ENCODE data around the gene MRPS23.
A peak's percentile ranks its signal among the peaks of the same experiment; 100 is the strongest.
"Not testable (repeated sequence)": the region's sequence is repeated elsewhere in the genome, so short reads cannot be mapped to it uniquely, and the experiment has no call there.

Gene MRPS23

DNA sequence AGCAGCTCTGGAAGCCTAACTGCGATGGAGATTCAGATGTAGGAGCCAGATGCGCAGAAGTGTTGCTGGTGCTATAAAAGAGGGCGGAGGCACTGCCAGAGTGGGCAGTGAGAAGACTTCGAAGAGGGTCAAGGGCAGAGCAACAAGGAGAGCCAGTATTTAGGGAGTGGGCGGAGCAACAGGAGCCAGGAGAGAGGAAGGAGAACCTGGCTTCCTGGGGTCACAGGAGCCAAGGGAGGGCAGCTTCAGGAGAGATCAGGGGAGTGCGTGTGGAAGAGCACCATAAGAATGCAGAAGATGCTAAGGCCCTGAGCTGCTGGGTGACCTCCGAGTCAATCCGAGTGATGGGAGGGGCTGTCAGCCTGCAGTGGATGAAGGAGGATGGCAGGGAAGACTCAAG, 14.4 kb upstream of the MRPS23 start:
- DNase-seq (ENCODE audit: low spot score), result no peak
- FAIRE-seq, result no peak

GRCh38 chr17:57862694-57863667, 13.1 kb upstream of the MRPS23 start:
- FAIRE-seq, result no peak
- no peak for DNase-seq (ENCODE audit: low spot score)

GRCh38 chr17:57861790-57862693, 12.2 kb upstream of the MRPS23 start:
- FAIRE-seq (peak; percentile 22), DNase-seq (ENCODE audit: low spot score) (peak; percentile 73)

DNA sequence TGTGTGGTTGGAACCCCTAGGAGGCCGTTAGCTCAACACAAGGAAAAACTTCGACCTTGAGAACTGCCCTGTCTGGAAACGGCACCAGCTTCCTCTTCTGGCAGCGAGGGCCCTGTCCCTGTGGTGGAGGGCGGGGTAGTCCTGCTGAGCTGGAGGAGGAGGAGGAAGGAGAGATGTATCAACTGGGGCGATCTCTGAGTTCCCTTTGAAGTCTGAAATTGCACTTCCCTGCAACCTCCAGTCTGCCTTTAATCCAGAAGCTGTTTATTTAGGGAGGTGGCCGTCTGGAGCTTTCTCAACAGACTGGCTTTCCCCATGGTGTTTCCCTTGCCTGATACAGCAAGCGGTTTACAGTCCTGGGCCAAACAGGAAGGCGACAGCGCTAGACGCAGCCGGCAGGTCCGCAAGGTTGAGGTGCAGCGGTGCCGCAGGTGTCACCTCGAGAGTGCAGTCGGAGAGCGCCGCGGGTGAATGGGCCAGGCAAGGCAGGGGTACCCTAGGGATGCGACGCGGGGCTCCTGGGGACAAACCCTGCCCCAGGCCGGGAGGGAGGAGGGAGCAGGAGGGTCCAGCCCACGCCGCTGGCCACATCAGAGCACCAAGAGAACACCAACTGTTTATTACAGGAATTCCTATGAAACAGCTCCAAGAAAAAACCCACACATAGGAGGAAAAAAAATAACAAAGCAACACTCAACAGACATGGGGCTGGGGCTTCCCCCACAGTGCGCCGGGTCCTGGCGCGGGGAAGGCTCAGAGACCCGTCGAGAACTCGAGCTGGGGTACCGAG, 11.4 kb upstream of the MRPS23 start:
- peak; percentile 76 for FAIRE-seq
- DNase-seq (ENCODE audit: low spot score), result peak; percentile 87

- no peak for FAIRE-seq
- peak; percentile 39 for DNase-seq (ENCODE audit: low spot score)
Measured at GRCh38 chr17:57860414-57860999, 10.7 kb upstream of the MRPS23 start.

- FAIRE-seq (no peak), DNase-seq (ENCODE audit: low spot score) (no peak)
Measured at GRCh38 chr17:57859601-57860413, 10.0 kb upstream of the MRPS23 start.

GRCh38 chr17:57858838-57859237, 9.0 kb upstream of the MRPS23 start:
- DNase-seq (ENCODE audit: low spot score) (no peak), FAIRE-seq (no peak)

DNA sequence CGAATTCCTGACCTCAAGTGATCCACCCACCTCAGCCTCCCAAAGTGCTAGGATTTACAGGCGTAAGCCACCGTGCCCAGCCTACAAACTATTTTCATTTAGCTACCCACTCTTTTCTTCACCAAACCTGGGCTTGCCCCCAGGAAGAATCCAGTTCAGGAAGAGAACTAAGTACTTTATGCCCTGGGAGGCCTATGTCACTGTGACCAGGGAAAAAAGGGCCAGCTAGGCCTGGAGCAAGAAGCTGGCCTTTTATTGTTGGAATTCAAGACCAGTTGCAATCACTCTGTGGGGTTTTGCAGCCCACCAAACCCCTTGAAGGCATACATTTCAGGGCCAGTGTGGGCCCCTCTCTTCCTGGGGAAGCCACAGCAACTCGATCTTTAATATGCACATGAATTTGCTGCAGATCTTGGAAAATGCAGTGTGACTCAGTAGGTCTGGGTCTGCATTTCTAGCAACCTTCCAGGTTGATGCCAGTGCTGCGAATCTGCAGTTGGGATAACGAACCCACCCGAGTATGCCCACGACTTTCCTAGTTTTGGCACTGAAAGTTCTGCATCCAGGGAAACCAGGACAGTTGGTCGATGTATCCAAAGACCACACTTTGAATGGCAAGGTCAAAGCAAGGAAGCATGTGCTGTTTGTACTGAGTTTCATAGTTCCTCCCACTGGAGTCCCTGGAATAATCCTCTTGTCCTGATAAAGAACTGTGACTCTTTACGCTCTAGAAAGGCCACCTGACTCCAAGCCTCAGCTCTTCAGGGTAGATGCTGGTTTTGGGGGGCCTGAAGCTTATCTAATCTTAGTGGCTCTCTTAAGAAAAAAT, 7.2 kb upstream of the MRPS23 start:
- FAIRE-seq, result no peak
- no peak for DNase-seq (ENCODE audit: low spot score)

- no peak for FAIRE-seq
- DNase-seq (ENCODE audit: low spot score), result no peak
Measured at GRCh38 chr17:57855391-57856035, 5.7 kb upstream of the MRPS23 start.

GRCh38 chr17:57853695-57854094, 3.9 kb upstream of the MRPS23 start:
- FAIRE-seq (no peak), DNase-seq (ENCODE audit: low spot score) (no peak)

GRCh38 chr17:57852955-57853328, 3.1 kb upstream of the MRPS23 start:
- DNase-seq (ENCODE audit: low spot score), result no peak

GRCh38 chr17:57852092-57852954, 2.5 kb upstream of the MRPS23 start:
- FAIRE-seq, result no peak
- DNase-seq (ENCODE audit: low spot score), result no peak

More at GRCh38 chr17:57852955-57853328, 3.1 kb upstream of the MRPS23 start:
- no peak for FAIRE-seq

DNA sequence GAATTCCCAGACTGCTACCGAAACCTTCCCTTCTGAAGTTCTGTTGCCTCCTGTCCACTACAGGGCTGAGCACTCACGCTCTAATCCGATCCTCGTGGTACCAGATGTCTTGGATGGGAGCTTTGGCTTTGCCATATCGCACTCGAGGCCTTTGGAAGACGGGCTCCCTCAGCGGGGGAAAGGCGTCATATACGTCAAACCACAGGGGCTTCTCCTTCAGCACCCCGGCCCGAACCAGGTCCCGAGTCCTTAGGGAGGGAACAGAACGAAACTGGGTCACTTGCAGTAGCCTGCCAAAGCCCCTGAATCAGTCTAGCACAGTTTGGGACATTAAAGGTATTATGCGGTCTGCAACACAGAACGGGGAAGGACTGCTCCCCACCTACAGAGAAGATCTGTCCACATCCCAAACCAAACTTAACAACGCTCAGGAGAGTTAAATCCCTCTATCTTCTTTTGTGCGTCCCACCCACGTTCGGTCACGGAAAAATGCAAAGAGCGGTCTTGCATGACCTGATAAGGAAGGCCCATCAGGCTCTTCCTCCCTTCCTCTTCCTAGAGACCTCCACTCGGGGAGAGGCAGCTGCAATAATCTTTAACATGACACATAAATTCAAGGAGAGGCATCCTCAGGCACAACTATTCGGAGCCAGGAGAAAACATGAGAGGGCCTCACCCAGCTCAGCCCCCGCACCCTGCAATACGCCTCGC, 526 bp downstream of the MRPS23 start:
- DNase-seq (ENCODE audit: low spot score) (no peak), FAIRE-seq (no peak)

GRCh38 chr17:57846056-57846945, 3.5 kb downstream of the MRPS23 start:
- DNase-seq (ENCODE audit: low spot score); FAIRE-seq: not testable (repeated sequence)

DNA sequence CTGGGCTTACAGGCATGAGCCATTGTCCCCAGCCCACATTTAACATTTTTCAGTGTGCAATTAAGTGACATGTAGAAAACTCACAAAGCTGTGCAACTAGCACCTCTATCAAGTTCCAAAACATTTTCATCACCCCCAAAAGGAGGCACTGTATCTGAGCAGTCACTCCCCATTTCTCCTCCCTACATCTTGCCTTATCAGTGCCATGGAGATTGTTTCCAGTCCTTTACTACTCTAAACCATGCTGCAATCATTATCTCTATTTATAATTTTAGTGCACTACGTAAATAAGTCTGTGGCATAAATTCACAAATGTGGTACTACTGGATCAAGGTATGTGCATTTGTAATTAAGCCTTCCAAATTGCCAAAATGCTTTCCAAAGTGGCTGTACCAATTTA, 7.6 kb downstream of the MRPS23 start:
- no peak for DNase-seq (ENCODE audit: low spot score)
- no peak for FAIRE-seq

DNA sequence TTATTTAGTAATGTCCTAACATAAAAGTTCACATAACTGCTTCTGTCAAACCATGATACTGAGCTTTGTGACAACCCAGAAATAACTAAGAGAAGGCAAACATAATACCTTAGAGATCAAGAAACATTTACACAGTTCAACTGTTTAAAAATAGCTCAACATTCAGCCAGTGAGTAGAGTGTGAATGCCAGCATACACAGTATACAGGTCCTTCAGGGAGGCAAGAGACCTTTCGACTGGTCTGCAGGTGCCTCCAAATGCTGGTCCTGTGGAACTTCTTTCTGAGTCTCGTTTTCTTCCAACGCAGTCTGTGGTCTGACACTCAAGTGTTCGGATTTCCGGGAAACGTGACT, 10.3 kb downstream of the MRPS23 start:
- no peak for FAIRE-seq
- no peak for DNase-seq (ENCODE audit: low spot score)
